Measurements from ENCODE around the gene PLA2G6.
A peak's percentile ranks its signal among the peaks of the same experiment; 100 is the strongest.
"Not testable (repeated sequence)": the region's sequence is repeated elsewhere in the genome, so short reads cannot be mapped to it uniquely, and the experiment has no call there.

PLA2G6 gene

GRCh38 chr22:38082986-38083710 lies 98.5 kb downstream of the PLA2G6 start:
- H3K4me3 Mint-ChIP-seq, result no peak overlapping the region
- DNase-seq (no peak), ATAC-seq (replicated peaks) (no peak)
- peaks cover 26 to 65% of the 10 kb centered on the region in 2 donors for H3K27me3 Mint-ChIP-seq
- peaks cover 4 to 14% of the 10 kb centered on the region in 2 donors for H3K4me1 Mint-ChIP-seq
- peaks cover 13 to 16% of the 10 kb centered on the region in 2 donors for H3K36me3 Mint-ChIP-seq
- no peaks in the 10 kb centered on the region for H3K9me3 Mint-ChIP-seq
- H3K27ac Mint-ChIP-seq, result no peak overlapping the region

GRCh38 chr22:38081941-38082828 lies 99.4 kb downstream of the PLA2G6 start:
- H3K9me3 Mint-ChIP-seq, result no peaks in the 10 kb centered on the region
- peak; percentile 61 to 64 for ATAC-seq (replicated peaks)
- H3K27me3 Mint-ChIP-seq, result peaks cover 17 to 55% of the 10 kb centered on the region in 2 donors

GRCh38 chr22:38081636-38081940 lies 100.0 kb downstream of the PLA2G6 start:
- peak in 1 of 2 donors; percentile 3 for ATAC-seq (replicated peaks)

More at GRCh38 chr22:38081941-38082828, 99.4 kb downstream of the PLA2G6 start:
- peak overlapping the region; percentile 25 to 50 for H3K4me3 Mint-ChIP-seq
- H3K36me3 Mint-ChIP-seq, result peaks cover 9 to 10% of the 10 kb centered on the region in 2 donors
- H3K27ac Mint-ChIP-seq, result no peak overlapping the region
- H3K4me1 Mint-ChIP-seq, result peaks cover 4 to 14% of the 10 kb centered on the region in 2 donors
- DNase-seq, result no peak

GRCh38 chr22:38080850-38081635 lies 100.6 kb downstream of the PLA2G6 start:
- Mint-ChIP-seq H3K36me3 (peaks cover 7 to 9% of the 10 kb centered on the region in 2 donors), H3K4me1 (peaks cover 4 to 14% of the 10 kb centered on the region in 2 donors), H3K27me3 (peaks cover 17 to 48% of the 10 kb centered on the region in 2 donors), H3K27ac (no peak overlapping the region), H3K4me3 (peak overlapping the region in 1 of 2 donors; percentile 63), H3K9me3 (no peaks in the 10 kb centered on the region)
- DNase-seq, result no peak
- ATAC-seq (replicated peaks), result peak; percentile 52 to 61

More at GRCh38 chr22:38081636-38081940, 100.0 kb downstream of the PLA2G6 start:
- Mint-ChIP-seq H3K9me3 (no peaks in the 10 kb centered on the region), H3K4me1 (peaks cover 4 to 14% of the 10 kb centered on the region in 2 donors), H3K36me3 (peaks cover 9 to 10% of the 10 kb centered on the region in 2 donors), H3K27ac (no peak overlapping the region), H3K27me3 (peaks cover 17 to 53% of the 10 kb centered on the region in 2 donors), H3K4me3 (peak overlapping the region; percentile 21 to 39)
- DNase-seq, result no peak

GRCh38 chr22:38080474-38080849 lies 101.2 kb downstream of the PLA2G6 start:
- Mint-ChIP-seq H3K36me3 (peaks cover 8 to 9% of the 10 kb centered on the region in 2 donors), H3K4me1 (peaks cover 4 to 14% of the 10 kb centered on the region in 2 donors), H3K27ac (peak overlapping the region; percentile 57), H3K9me3 (no peaks in the 10 kb centered on the region), H3K4me3 (no peak overlapping the region), H3K27me3 (peaks cover 17 to 47% of the 10 kb centered on the region in 2 donors)
- ATAC-seq (replicated peaks), result no peak
- no peak for DNase-seq

GRCh38 chr22:38079804-38080203 lies 101.8 kb downstream of the PLA2G6 start:
- ATAC-seq (replicated peaks), result no peak
- peaks cover 8 to 11% of the 10 kb centered on the region in 2 donors for H3K36me3 Mint-ChIP-seq
- peaks cover 4 to 14% of the 10 kb centered on the region in 2 donors for H3K4me1 Mint-ChIP-seq
- peaks cover 17 to 46% of the 10 kb centered on the region in 2 donors for H3K27me3 Mint-ChIP-seq
- DNase-seq, result no peak
- no peaks in the 10 kb centered on the region for H3K9me3 Mint-ChIP-seq
- no peak overlapping the region for H3K27ac Mint-ChIP-seq
- H3K4me3 Mint-ChIP-seq, result no peak overlapping the region

- not testable (repeated sequence) for DNase-seq; ATAC-seq (replicated peaks); H3K4me3 Mint-ChIP-seq; H3K27ac Mint-ChIP-seq; H3K9me3 Mint-ChIP-seq
- H3K36me3 Mint-ChIP-seq, result peaks cover 8 to 13% of the 10 kb centered on the region in 2 donors
- H3K27me3 Mint-ChIP-seq, result peaks cover 17 to 42% of the 10 kb centered on the region in 2 donors
- H3K4me1 Mint-ChIP-seq, result peaks cover 4 to 14% of the 10 kb centered on the region in 2 donors
Measured at GRCh38 chr22:38079208-38079607, 102.4 kb downstream of the PLA2G6 start.

- Mint-ChIP-seq H3K4me1 (peaks cover 4 to 14% of the 10 kb centered on the region in 2 donors), H3K27ac (no peak overlapping the region), H3K4me3 (no peak overlapping the region), H3K36me3 (peaks cover 14 to 20% of the 10 kb centered on the region in 2 donors), H3K9me3 (no peaks in the 10 kb centered on the region), H3K27me3 (peaks cover 15 to 33% of the 10 kb centered on the region in 2 donors)
- DNase-seq (no peak), ATAC-seq (replicated peaks) (no peak)
Measured at GRCh38 chr22:38078046-38078840, 103.4 kb downstream of the PLA2G6 start.

- Mint-ChIP-seq H3K36me3 (peaks cover 20 to 26% of the 10 kb centered on the region in 2 donors), H3K4me1 (peaks cover 4 to 11% of the 10 kb centered on the region in 2 donors), H3K27me3 (peaks cover 10 to 26% of the 10 kb centered on the region in 2 donors), H3K9me3 (no peaks in the 10 kb centered on the region), H3K4me3 (no peak overlapping the region), H3K27ac (no peak overlapping the region)
- no peak for DNase-seq
- no peak for ATAC-seq (replicated peaks)
Measured at GRCh38 chr22:38077595-38077994, 104.0 kb downstream of the PLA2G6 start.

- Mint-ChIP-seq H3K4me1 (peaks cover under 1 to 6% of the 10 kb centered on the region in 2 donors), H3K36me3 (peaks cover 25 to 31% of the 10 kb centered on the region in 2 donors), H3K27ac (no peak overlapping the region), H3K27me3 (peaks cover 10 to 21% of the 10 kb centered on the region in 2 donors), H3K4me3 (no peak overlapping the region), H3K9me3 (no peaks in the 10 kb centered on the region)
- DNase-seq, result no peak
- ATAC-seq (replicated peaks), result no peak
Measured at GRCh38 chr22:38077096-38077495, 104.5 kb downstream of the PLA2G6 start.

GRCh38 chr22:38075961-38076360 lies 105.7 kb downstream of the PLA2G6 start:
- no peak overlapping the region for H3K27ac Mint-ChIP-seq
- no peak overlapping the region for H3K4me3 Mint-ChIP-seq
- DNase-seq, result no peak
- no peak for ATAC-seq (replicated peaks)
- no peaks in the 10 kb centered on the region for H3K4me1 Mint-ChIP-seq
- H3K27me3 Mint-ChIP-seq, result peaks cover 10 to 16% of the 10 kb centered on the region in 2 donors
- H3K36me3 Mint-ChIP-seq, result peaks cover 28 to 33% of the 10 kb centered on the region in 2 donors
- H3K9me3 Mint-ChIP-seq, result no peaks in the 10 kb centered on the region

GRCh38 chr22:38075105-38075825 lies 106.4 kb downstream of the PLA2G6 start:
- no peak overlapping the region for H3K4me3 Mint-ChIP-seq
- H3K27ac Mint-ChIP-seq, result no peak overlapping the region
- no peak for ATAC-seq (replicated peaks)
- H3K9me3 Mint-ChIP-seq, result no peaks in the 10 kb centered on the region
- DNase-seq, result no peak
- no peaks in the 10 kb centered on the region for H3K4me1 Mint-ChIP-seq
- peaks cover 7 to 9% of the 10 kb centered on the region in 2 donors for H3K27me3 Mint-ChIP-seq
- H3K36me3 Mint-ChIP-seq, result peaks cover 32 to 38% of the 10 kb centered on the region in 2 donors

Measured in stimulated activated naive B cell treated with anti-CD40 and anti-IgM and Interleukin-4, amounts not matched to agents 10 μg/mL and 1 μg/mL and 100 μg/mL, for 72 hours (primary cell).